GM18505 (cell line): ENCODE results near the gene MYF5.

Source experiments
- ATAC-seq: cut with Tn5 transposase; IDR thresholded peaks from one replicate; pipeline ENCODE4 v1.9.1; 2021; ENCODE audit not compliant: unreplicated experiment
- POLR2A ChIP-seq: IDR thresholded peaks from 4 replicates; pipeline ENCODE4 v1.6.1; 2011; ENCODE audit warnings: borderline replicate concordance; ENCODE audit not compliant: insufficient read depth, insufficient read length; ENCODE audit errors: extremely low read depth

The MYF5 gene

DNA sequence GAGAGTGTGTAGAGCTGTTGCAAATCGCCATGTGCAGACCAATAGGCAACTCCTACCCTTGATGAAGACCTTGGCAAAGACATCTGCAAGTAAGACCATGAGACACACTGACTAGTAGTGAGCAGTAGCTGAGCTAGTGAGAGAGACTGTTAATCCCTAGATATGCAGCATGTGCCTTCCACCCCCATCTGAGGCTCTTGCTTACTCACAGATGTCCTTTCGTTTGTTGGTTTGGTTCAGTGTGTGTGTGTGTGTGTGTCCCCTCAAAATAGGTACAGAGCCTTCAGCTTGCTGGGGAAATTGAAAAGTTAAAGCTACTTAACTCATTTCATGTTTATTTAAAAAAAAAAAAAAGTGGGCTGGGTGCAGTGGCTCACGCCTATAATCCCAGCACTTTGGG is 37.6 kb downstream of the MYF5 start:
- TF ChIP-seq POLR2A, result no peak
- ATAC-seq, result no peak

DNA sequence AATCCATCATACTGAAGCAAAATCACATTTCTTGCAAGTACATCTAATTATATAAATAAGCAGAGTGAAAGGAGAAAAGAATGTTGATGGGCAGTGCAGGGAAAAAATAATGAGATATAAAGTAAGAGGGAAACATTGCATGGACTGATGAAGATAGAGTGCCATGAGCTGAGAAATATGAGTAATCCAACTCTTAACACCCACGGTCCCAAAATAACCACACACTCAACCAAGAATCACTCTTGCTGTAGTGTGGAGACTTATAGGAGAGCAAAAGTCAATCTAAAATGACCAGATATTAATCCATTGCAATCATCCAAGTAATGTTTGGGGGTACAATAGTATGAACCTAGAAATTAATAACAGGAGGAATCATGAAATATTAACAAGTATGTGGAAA is 40.2 kb downstream of the MYF5 start:
- peak; percentile 84 for ATAC-seq
- no peak for TF ChIP-seq POLR2A

DNA sequence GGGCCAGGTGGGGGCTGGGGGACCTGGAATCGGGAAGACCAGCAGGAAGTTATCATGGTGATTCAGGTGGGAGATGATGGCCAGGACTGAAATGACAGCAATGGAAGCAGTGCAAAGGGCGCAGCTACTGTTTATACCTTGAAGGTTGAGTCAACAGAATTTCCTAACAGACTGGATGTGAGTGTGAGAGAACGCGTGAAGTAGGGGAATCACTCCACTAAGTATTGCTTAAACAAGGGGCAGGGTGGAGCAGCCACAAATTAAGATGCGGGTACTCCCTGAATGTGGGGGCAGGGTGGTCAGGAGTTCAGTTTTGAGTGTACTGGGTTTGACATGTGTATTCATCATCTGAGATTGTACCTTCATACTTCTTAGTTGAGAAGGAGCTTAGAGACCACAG is 45.1 kb downstream of the MYF5 start:
- TF ChIP-seq POLR2A, result no peak
- ATAC-seq, result no peak

DNA sequence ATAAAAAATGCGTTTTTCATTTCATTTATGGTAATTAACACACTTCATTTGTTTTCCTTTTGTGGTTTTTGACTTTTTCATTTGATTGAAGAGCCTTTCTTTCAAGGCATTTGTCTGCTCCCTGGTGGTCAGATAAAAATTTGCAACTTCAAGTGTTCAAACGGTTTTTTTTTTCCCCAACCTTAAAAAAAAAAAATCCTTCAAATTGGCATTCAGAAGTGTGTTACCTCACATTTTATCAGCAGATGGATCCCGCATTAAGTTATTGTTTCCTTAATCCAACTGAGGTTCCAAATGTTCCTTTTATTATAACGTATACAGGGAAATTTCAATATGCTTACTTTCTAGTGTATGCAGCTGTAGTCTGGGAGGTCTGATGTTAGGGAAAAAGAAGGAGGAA is 47.2 kb downstream of the MYF5 start:
- TF ChIP-seq POLR2A, result no peak
- peak; percentile 42 for ATAC-seq

DNA sequence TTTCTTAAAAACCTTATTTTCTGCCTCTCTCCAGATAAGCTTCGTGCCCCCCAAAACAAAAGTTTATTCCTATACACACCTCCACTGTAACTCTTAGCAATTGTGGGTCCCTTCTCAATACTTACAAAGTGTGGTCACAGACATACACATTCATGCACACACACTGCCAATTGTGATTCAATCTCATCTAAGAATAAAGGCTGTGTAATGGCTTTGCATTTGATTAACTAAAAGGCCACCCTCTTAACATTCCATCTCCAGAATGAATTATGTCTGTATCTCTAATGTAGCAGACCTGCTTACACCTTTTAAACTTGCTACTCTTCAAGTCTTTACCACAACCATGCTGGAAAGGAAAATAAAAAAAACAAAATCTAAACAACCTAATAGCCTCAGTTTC is 49.5 kb downstream of the MYF5 start:
- no peak for ATAC-seq
- TF ChIP-seq POLR2A, result no peak

DNA sequence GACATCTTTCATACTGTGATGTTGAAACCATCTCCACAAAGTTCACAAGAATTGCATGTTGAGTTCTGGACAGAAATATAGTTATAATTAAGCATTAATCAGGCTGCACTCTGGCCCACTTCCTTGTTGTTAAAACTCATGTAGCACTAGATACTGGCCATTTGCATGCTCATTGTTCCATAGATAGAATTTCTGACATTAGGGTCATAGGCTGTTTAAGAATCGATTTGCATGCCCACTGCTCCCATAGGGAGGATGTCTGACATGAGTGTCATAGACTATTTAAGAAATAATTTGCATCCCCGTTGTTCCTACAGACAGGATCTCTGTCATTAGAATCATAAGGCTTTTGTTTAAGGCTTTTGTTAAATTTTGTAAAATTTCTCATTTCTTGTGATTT is 50.2 kb downstream of the MYF5 start:
- peak; percentile 83 for ATAC-seq
- TF ChIP-seq POLR2A, result no peak
